ENCODE results near the gene CFAP77.

GRCh38 chr9:132578367-132578932, 168.4 kb downstream of the CFAP77 start:
- TF ChIP-seq CTCF (IDR thresholded peaks at IDR 0.05) (no peak), POLR2A (IDR thresholded peaks at IDR 0.05) (no peak), POLR2AphosphoS5 (IDR thresholded peaks at IDR 0.05) (no peak)

All from breast epithelium (tissue), 3 donors.